Heart left ventricle (tissue), 13 donors: ENCODE measurements around the gene ADGRD1.

Source experiments
- POLR2A ChIP-seq, 2 donors: fragments of 450-650 bp; IDR thresholded peaks; one replicate each; pipeline ENCODE4 v1.6.1; 2017; ENCODE audit warnings: antibody characterized with exemption in 2 of 2, mild to moderate bottlenecking in 2 of 2, moderate library complexity in 2 of 2
- TF ChIP-seq, protein P1 (sequence below), 12 donors: fragments of 200-600 bp; sonication (generic) in 4 of 12; IDR thresholded peaks; one replicate each; pipeline versions ENCODE4 v1.5.0 to v1.8.0; 2018 to 2022; ENCODE audit warnings: antibody characterized with exemption in 12 of 12, mild to moderate bottlenecking in 5 of 12
- donor health status: ischemic (EF 13 %, LVEDD 7.1; RV severe dilation, severe dysfunction).
- donor health status: DM: no; HTN: yes; CAD: no.
- donor health status: DM: no; HTN: no; CAD: no.
- donor health status: ischemic (EF 25% LVEDD 6.9; RV normal size, moderate dysfunction).
- donor health status: ischemic (EF 25% LVEDD 5.7; RV mildly dilated, moderate dysfunction).
- donor health status: ischemic (EF 35%, LVEDD 5.7; RV mildly dilated, moderate dysfunction).
- donor health status: nonischemic (EF 11% LVEDD 7.7; RV severe dilation, severe dysfunction).
- donor health status: DM: yes; HTN: yes; CAD: no.
- donor health status: PGD.
- donor health status: ischemic (EF 29% LVEDD 5.4; RV normal size, mild dysfunction).
- donor health status: nonischemic (EF 23%, LVEDD 6.1; RV moderate dilation, normal function).

DNA sequence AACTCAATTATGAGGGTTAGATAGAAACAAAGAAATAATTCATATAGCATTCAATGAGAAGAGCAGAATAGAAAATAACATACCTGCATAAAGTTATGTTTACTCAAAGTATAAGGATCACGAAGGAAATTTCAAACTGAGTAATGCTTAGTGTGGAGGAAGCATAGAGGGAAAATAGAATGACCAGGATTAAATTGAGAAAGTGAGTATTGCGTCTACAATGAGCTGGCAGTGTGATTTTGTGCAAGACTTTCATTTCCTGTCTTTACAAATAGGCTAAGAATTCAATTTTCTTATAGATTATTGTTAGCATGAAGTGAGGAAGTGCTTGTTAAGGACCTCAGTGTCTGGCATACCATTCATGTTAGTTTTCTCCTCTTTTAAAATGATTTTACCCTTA, 12.0 kb downstream of the ADGRD1 start:
- TF ChIP-seq, protein P1, sequence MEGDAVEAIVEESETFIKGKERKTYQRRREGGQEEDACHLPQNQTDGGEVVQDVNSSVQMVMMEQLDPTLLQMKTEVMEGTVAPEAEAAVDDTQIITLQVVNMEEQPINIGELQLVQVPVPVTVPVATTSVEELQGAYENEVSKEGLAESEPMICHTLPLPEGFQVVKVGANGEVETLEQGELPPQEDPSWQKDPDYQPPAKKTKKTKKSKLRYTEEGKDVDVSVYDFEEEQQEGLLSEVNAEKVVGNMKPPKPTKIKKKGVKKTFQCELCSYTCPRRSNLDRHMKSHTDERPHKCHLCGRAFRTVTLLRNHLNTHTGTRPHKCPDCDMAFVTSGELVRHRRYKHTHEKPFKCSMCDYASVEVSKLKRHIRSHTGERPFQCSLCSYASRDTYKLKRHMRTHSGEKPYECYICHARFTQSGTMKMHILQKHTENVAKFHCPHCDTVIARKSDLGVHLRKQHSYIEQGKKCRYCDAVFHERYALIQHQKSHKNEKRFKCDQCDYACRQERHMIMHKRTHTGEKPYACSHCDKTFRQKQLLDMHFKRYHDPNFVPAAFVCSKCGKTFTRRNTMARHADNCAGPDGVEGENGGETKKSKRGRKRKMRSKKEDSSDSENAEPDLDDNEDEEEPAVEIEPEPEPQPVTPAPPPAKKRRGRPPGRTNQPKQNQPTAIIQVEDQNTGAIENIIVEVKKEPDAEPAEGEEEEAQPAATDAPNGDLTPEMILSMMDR (IDR thresholded peaks at IDR 0.05) = no peak
- no peak for TF ChIP-seq POLR2A (IDR thresholded peaks at IDR 0.05)
